D721Med (cell line): ENCODE data around the gene DTHD1.

ENCODE experiments used
- DNase-seq: peaks from one replicate; pipeline ENCODE4 v3.0.0; 2011; ENCODE audit warnings: low spot score; ENCODE audit not compliant: insufficient read length
- FAIRE-seq: peaks from 2 replicates; lab custom pipeline; 2011; peaks lifted over from hg19 to GRCh38; lab: Jason Lieb, UNC
- TF ChIP-seq, protein P1 (sequence below): IDR thresholded peaks from 2 replicates; pipeline ENCODE4 v1.5.1; 2012; ENCODE audit warnings: mild to moderate bottlenecking, control low read depth; ENCODE audit not compliant: insufficient read depth; ENCODE audit errors: missing control alignments

The DTHD1 gene

DNA sequence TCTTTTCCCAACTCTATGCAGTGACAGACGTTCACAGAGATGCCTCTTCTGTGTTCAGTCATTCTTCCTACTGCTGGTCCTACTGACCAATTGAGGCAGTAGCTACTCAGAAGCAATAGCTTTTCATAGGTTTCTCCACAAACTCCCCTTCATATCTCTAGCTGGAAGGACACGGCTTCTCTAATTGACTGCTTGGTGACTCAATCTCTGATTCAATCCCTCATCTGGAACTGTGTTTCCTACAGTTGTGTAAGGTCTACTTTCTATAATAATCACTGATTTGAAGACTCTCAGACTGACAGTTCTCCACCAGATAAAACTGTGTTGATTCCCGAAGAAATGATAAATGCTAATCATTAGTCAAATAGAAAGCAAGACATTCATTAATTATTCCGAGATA, 111.5 kb downstream of the DTHD1 start:
- DNase-seq (no peak), FAIRE-seq (no peak)
- TF ChIP-seq, protein P1, sequence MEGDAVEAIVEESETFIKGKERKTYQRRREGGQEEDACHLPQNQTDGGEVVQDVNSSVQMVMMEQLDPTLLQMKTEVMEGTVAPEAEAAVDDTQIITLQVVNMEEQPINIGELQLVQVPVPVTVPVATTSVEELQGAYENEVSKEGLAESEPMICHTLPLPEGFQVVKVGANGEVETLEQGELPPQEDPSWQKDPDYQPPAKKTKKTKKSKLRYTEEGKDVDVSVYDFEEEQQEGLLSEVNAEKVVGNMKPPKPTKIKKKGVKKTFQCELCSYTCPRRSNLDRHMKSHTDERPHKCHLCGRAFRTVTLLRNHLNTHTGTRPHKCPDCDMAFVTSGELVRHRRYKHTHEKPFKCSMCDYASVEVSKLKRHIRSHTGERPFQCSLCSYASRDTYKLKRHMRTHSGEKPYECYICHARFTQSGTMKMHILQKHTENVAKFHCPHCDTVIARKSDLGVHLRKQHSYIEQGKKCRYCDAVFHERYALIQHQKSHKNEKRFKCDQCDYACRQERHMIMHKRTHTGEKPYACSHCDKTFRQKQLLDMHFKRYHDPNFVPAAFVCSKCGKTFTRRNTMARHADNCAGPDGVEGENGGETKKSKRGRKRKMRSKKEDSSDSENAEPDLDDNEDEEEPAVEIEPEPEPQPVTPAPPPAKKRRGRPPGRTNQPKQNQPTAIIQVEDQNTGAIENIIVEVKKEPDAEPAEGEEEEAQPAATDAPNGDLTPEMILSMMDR, result no peak
